Fibroblast of skin of back (primary cell): ENCODE measurements around the gene GH1. TPM values are rescaled to one million over a fixed set of nuclear protein-coding genes. Genes with fewer than 3 reads are reported as not detected.
"Not testable (repeated sequence)": the region's sequence is repeated elsewhere in the genome, so short reads cannot be mapped to it uniquely, and the experiment has no call there.

Source experiments
- DNase-seq: peaks from one replicate; pipeline ENCODE4 v3.0.0-alpha.2; 2013
- polyA plus RNA-seq, 2 experiments: library from polyadenylated mRNA; unstranded; fragments of 120-200 nt; gene quantifications; one replicate each; pipeline ENCODE4 v1.2.1, GENCODE V29; 2013; ENCODE audit not compliant: insufficient read length in 2 of 2

Gene GH1
- not detected for polyA plus RNA-seq (2013, experiment 1 of 2; ENCODE audit: insufficient read length)
- not detected for polyA plus RNA-seq (2013, experiment 2 of 2; ENCODE audit: insufficient read length)

DNA sequence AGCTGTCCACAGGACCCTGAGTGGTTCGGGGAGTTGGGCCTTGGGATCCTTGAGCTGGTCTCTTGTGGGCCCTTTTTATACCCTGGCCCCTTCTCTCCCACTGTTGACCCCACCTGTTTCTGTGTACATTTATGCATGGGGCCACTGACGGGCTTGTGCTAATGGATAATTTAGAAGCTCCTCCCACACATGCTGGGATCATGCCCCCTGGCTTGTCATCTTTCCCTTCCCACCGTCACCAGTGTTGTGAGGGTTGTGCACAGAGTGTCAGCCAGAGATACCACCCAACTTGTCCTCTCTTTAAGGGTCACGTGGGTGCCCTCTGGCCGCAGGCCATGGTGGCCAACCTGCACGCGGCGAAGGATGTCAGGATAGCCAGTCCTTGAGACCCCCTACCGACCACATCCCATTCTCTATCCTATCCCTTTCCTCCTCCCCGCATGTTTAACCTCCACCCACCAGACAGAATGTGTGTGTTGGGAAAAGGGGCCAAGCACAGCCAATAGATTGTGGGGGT, at the start of gene GH1:
Gene GH1, minus strand, starts transcription at position 51 of the 517 bp plus-strand sequence. CDS start 63 bp downstream, outside the sequence.
- not testable (repeated sequence) for DNase-seq

DNA sequence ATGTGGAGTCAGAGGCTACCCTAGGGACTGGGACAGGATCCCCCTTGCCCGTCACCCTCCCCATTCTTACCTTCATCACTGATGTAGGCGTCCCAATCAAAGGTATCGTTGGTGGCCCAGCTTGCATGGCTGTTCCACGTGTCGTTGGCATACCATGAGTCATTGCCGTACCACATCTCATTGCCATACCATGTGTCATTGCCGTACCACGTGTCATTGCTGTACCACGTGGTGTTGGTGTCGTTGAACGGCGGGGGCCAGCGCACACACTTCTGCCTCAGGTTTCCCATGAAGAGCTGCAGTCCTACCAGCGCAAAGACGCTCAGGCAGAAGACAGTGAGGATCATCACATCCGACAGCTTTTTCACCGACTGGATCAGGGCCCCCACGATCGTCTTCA, 49.3 kb upstream of the GH1 start:
- peak; percentile 17 for DNase-seq

DNA sequence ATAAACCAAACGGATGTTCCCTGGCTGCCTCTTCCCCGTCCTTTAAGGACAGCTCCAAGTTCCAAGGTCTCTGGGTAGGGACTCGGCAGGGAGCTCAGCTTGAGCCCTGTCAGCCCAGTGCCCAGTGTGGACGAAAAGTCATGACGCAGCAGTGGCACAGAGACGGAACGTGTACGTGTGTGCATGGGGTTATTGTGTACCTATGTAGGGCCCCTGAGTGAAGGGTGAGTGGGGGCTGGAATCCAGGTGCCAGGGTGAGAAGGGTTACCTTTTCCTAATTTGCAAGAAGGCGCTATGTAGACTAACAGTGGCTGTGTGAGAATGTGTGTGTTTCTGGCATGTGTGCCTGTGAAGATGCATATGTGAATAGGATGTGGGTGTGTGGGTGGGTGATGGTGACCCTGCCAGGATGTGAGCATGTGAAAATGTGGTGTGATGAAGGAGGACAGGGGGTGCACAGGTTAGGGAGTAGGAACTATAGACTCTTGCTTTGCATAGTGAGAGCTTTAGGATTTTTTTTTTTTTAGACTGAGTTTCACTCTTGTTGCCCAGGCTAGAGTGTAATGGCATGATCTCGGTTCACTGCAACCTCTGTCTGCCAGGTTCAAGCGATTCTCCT, 48.1 kb upstream of the GH1 start:
- DNase-seq: no peak

DNA sequence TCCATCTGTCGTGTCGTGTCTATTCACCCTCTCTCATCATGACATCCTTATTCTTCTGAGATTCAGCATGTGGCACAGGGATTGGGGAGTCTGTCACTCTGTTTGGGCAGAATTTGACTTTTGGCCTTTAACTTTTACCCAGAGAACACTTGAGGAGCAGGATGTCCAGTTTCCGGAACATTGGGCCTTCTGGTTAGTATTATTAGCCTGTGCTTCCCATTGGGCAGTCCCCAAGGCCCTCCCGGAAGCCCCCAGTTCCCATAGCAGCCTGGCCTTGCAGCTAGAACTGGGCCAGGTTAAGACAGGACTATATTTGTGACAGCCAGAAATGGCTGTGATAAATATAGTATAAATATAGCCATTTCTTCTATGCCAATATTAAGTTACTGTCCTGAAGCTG, 44.5 kb upstream of the GH1 start:
- DNase-seq: no peak

DNA sequence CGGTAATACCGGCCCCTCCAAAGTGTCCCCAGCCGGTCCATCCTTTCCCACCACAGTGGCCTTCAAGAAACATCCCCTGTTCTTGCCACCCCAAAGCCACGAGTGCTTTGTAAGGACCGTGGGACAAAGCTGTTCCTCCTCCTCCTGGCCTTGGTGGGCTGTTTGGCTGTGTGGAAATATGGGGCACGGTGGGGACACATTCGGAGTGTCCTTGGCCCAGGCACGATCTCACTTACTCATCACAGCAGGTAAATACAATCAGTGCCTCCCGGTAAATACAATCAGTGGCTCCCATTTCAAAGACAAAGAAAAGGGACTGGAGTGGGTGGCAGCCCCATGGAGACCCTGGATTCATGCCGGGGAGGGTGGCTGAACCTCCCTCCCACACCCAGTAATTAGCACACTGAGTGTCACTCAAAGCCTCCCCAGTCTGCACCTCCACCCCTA, 43.7 kb upstream of the GH1 start:
- DNase-seq: no peak

DNA sequence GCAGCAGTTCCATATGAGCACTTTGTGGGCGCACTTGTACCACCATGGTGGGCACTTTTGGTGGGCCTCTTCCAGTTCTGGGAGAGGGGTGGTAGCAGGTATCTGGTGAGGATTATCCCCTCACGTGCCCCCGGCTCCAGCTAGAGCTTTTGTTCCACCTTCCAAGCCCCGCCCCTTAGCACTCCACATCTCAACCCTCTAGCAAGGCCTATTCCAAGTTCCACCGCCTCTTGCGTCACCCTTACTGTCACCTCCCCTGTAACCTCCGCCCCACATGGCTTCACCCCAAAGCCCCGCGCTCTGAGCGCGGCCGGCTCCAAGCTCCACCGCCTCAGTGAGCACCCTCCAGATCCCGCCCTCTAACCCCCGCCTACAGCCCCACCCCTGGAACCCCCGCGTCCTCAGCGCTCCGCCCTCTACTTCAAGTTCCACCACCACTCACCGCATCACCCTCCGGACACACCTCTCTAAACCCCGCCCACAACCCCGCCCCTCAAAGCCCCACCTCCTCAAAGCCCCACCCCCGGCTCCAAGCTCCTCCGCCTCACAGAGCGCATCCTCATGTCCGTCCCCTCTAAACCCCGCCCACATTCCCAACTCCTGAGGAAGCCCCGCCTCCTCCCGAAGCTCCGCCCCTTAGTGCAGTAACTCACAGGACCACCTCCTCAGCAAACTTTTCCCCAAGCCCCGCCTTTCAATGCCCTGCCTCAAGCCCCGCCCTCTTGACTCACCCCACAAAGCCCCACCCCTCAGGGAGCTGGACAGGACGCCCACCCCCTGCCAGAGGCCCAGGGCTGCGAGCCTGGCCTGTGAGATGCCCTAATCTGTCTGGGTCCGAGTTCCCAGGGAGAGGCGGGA, 42.9 kb upstream of the GH1 start:
- DNase-seq: peak; percentile 65

DNA sequence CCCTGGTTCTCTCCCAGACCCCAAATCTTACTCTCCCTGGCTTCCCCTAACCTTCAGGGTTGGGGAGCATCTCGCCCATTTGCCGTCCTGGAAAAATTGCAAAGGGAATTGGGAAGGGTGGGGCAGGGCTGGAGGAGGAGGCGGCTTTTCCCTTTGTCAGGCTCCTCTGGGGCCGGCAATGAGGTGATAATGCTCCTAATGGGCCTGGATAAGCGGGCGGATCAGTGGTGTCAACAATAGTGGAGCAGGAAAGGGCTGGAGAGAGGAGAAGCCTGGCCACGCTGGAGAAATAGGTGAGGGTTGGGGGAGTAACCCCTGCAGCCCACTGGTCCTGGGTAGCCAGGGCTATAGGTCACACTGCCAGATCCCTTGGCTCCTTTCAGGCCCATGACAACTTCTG, 41.8 kb upstream of the GH1 start:
- no peak for DNase-seq

DNA sequence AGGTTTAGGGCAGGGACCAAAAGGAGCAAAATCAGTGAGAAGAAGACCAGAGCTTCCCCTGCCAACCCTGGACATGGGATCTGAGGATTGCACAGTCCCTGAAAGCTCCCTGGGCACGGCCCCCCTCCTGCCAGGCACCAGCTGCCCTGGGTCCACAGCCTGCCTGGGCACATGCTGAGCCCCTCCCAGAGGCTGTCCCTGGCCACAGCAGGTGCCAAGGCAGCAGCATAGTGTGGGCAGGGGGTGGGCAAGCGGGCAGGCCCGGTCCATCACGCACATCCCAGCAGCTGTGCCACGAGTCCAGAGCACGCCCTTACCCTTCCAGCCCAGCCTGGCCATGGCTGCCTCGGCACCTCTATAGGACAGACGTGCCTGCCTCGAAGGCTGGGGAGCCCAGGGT, 41.4 kb upstream of the GH1 start:
- no peak for DNase-seq

DNA sequence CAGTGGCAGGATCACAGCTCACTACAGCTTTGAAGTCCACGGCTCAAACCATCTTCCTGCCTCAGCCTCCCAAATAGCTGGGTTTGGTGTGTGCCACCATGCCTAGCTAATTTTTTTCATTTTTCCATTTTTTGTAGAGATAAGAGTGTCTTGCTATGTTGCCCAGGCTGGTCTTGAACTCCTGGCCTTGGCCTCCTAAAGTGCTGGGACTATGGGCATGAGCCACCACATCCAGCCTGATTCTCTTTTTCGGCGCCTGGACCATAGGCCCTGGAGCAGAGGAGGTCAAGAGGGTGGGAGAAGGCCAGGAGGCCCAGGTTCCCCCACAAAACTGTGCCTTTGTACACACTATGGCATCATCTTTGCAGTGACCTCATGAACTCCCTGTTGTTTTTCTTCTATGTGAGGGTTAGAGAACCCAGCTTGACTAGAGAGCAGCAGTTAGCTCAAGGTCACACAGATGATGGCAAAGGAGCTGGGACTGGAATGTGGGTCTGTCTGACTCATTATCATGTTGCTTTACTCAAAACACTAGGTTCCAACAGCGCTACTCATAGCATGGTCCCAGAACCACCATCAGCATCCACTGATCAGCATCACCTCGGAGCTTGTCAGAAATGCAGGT, 37.8 kb upstream of the GH1 start:
- peak; percentile 52 for DNase-seq

DNA sequence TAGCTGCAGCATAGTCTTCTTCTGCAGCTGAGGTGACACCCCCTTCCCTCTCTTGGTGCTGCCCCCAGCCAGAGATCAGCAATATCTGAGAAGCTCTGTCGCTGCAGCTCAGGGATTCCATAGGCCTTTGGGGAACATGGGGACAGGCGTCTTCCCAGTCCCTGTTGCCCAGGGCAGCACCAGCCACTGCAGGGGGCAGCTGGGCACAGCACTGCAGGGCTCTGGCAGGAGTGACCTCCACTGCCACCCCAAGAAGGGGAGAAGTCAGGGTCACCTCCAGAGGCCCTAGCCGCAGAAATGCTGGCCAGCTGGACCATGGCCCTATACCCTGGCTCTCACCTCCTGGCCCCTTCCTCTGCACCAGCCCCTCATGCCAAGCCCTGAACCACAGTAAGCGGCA, 37.2 kb upstream of the GH1 start:
- DNase-seq: no peak

DNA sequence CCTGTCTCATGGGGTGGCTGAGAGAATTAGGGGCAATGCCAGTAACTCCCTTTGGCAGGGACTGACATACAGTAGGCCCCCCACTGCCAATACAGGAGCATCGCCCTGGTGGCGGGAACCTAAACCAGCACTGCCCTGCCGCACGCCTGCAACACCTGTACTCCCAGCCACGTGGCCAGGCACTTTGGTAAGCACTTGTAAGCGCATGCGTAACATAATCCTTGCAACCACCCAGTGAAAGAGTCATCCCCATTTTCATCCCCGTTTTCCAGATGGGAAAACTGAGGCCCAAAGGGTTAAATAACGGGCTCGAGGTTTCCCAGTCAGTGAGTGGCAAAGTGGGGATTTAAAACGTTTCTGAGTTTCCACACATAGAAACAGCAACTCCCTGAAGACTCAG, 36.6 kb upstream of the GH1 start:
- no peak for DNase-seq

DNA sequence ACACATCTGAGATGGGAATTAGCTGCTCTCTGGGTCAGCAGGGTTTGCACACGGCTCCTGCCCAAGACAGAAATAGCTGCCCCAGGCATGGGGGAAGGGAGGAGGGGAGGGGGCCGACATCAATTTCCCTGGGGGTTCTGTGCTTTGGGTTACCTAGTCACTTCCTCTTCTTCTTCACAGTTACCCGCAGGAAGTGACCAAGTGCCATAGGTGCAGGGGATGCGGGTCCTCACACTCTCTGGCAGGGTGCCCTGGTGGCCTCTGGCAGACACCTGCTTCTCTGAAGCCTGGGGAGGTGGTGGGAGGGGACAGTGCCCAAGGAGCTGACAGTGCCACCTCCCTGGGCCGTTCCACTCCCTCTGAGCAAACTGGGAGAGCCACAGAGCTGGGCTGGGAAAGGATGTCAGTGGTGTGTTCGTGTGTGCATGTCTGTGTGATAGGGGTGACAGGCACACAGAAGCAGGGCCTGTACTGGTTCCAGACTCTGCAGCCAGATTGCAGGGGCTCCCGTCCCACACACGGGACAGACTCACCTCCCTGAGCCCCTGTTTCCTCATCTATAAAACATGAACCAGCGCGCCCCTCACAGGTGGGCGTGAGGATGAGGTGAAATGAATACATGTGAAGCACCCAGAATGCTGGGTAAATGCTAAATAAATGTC, 35.9 kb upstream of the GH1 start:
- DNase-seq: no peak

DNA sequence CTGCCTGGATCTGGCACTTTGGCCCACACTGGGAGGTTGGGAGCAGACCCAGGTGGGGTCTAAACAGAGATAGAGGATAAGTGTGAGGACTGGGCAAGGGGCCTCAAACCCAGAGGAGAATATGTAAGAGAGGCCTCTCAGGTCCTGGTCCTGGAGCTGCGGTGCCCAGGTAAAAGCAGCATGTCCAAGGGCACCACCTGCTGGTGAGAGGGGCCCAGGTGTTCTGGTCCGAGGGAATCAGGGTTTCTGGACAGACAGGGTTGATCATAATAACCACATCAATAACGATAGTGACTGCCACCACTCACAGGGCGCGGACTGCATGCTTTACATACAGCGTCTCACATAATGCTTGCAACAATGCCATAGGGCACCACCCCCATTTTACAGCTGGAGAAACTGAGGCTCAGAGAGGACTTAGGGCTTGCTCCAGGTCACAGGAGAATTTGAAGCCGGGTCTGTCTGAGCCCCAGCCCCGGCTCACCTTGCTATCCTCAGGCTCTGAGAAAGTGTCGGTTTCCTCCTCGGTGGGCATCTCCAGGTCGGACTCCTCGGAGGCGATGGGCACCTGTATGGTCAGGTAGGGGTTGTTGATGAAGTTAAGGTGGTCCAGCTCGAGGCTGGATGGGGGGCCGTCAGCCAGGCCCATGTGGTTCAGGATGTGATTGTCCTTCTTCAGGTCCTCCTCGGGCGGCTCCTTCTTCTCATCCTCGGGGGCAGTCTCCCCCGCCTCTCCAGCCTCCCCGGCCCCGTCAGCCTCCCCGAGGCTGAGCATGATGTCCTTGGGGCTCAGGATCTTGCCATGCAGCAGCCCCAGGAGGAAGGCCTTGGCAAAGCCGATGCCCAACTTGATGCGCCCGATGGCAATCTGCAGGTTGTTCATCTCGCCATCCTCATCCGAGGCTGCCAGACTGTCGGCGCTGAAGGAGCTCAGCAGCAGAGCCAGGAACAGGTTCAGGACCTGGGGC, 32.6 kb upstream of the GH1 start:
- DNase-seq: no peak

DNA sequence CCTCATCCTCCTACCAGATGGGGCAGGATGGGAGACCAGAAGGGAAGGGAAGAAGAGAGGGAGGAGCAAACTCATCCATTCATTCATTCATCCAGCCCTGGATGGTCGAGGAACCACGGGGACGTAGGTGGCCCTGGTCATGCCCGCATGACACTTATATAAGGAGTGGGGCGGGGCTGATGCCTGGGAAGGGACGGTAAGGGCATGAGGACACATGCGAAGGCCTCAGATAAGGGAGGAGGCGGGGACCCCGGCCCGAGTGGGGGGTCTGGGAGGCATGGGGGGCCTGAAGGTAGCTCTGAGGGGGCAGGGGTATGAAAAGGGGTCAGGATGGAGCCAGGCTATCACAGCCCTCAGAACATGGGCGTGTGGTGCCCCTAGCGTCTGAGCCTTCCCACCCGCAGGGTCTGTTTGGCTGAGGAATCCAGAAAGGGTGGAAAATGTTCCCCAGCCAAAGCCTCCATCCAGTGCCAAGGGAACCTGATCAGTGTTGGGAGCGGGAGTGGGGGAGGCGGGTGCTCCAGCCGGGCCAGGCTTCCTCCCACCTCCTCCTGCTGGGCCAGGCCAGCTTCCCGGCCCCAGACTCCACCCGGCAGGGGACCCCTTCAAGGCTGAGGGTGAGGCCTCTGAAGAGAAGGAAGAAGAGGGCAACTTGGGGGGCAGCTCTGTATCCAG, 31.1 kb upstream of the GH1 start:
- no peak for DNase-seq

DNA sequence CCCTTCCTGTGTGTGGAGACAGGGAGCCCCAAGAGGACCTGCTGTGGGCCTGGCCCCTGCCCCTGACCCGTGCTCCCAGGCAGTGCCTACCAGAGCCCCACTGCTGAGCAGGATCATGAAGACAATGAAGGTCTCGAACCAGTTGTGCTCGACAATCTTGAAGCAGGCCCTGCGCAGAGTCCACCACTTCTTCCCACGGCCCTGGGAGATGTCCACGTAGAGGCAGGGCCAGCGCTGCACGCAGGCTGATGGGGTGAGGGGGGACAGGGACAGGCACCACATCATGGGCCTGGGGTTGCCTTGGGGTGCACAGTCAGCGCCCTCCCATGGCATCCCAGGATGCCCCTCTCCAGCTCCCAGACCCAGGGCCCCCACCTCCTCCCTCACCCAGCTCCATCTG, 29.9 kb upstream of the GH1 start:
- no peak for DNase-seq

DNA sequence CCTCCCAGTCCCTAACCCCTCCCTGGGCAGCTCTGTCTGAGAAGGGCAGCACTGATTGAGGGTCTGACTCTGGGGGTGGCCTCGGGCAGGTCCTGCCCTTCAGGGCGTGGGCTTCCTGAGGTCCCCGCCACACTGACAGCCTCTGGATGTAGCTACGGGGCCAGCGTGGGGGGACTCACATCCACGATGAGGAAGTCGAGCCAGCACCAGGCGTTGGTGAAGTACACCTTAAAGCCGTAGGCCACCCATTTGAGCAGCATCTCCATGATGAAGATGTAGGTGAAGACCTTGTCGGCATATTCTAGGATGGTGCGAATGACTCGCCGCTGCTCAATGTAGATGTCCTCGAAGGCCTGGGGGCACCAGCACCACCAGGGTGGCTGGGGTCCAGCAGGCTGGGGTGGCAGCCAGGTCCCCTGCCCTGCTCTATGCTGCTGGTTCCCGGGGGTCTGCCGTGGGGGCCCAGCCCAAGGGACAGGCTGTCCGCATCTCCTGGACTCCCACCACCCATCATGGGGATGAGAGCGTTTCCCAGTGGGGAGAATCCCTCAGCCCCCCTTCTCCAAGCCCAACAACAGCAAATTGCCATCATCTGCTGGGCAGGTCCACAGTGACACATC, 29.2 kb upstream of the GH1 start:
- no peak for DNase-seq

DNA sequence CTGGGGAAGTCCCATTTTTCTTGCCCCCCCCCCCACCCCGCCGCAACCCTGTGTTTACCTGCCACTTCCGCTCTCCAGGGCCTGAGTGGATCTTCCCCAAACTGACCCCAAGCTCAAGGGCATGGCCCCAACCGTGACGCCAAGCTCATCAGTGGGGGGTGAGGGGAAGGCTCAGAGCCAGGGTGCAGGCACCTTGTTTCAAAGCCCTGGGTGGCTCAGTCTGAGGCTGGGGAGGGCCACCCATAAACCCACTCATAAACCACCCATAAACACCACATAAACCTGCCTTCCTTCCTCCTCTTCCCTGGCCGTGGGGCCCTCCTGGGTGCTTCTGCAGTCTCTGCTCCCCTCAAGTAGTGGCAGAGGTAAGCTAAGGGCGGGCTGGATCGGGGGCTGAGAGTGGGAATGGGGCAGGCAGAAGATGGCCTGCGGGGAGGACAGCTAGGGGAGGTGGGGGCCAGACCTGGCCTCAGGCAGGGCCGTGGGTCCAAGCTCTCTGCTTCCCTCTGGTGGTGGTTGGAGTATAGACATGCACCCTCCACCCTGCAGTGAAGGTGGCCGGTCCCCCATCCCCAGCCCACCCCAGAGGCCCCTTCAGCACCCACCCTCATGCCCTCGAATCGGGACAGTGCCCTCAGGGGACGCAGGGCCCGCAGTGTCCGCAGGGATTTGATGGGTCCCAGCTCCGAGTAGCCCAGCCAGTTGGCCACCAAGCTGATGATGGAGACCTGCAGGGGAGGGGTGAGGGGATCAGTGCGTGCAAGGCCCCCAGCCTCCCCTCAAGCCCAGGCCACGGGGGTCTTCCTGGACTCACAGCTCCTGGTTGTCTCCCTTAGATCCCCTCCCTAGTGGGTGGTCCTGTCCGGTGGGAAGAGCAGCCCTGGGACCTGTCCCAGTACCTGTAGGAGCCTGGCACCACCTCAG, 28.1 kb upstream of the GH1 start:
- peak; percentile 21 for DNase-seq

DNA sequence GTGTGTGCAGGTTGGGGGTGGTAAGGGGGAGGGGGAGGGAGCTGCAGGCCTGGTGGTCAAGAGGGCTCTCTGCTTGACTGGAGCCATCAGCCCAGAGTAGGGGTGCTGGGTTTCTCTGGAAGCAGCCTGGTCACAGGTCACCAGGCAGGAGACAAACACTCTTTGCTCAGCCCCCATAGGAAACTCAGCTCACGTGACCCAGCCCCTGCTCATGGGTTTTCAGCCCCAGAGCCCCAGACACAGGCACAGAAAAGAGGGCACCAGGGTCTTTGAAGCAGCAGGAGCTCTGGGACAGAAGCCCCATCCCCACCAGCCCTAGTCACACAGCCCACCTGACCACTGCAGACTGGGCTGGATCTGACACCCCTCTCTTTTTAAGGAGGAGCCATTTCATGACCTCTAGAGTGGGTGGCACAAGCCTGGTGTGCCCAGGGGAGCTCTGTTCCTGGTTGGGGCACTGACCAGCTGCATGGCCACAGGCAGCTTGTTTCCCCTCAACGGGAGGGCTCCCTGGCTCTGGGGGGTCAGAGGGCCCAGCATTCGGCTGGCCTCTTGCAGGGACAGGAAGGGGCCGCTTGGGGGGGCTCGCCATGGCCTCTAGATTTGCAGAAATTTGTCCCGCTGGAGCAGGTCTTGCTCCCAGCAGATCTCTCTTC, 27.3 kb upstream of the GH1 start:
- DNase-seq: no peak
